SK-N-SH (cell line): Measurements from ENCODE around the gene UBAC2.

Experiments used
- CTCF ChIP-seq: fragments of 200-600 bp; sonication (generic); IDR thresholded peaks from 2 replicates; pipeline ENCODE4 v1.6.1; 2017; ENCODE audit warnings: antibody characterized with exemption, mild to moderate bottlenecking, moderate library complexity
- EP300 ChIP-seq, 2 experiments: IDR thresholded peaks; 2 replicates each; pipeline versions ENCODE4 v1.4.0 to v1.6.1; 2012; ENCODE audit warnings: borderline replicate concordance in 1 of 2, low read depth in 1 of 2, low read length in 1 of 2
- GABPA ChIP-seq: IDR thresholded peaks from 2 replicates; pipeline ENCODE4 v1.4.0; 2012; ENCODE audit warnings: low read depth, mild to moderate bottlenecking
- POLR2AphosphoS5 ChIP-seq: IDR thresholded peaks from 2 replicates; pipeline ENCODE4 v1.6.1; 2012; ENCODE audit warnings: low read depth, low read length
- RAD21 ChIP-seq: IDR thresholded peaks from 2 replicates; pipeline ENCODE4 v1.6.1; 2012; ENCODE audit warnings: mild to moderate bottlenecking, low read length
- RCOR1 ChIP-seq: fragments of 150-350 bp; IDR thresholded peaks from 2 replicates; pipeline ENCODE4 v1.6.1; 2017; ENCODE audit warnings: antibody characterized with exemption, low read length
- REST ChIP-seq: IDR thresholded peaks from 2 replicates; pipeline ENCODE4 v1.6.1; 2012; ENCODE audit warnings: mild to moderate bottlenecking, low read depth, low read length, moderate library complexity
- RFX5 ChIP-seq: IDR thresholded peaks from 2 replicates; pipeline ENCODE4 v1.6.1; 2012; ENCODE audit warnings: mild to moderate bottlenecking, improper control_type of control experiment, low read length
- TEAD4 ChIP-seq: IDR thresholded peaks from 2 replicates; pipeline ENCODE4 v1.4.0; 2012; ENCODE audit warnings: mild to moderate bottlenecking, borderline replicate concordance; ENCODE audit not compliant: insufficient read depth
- USF2 ChIP-seq: fragments of 150-350 bp; IDR thresholded peaks from 2 replicates; pipeline ENCODE4 v1.6.1; 2017; ENCODE audit warnings: antibody characterized with exemption, low read length, low read depth, borderline replicate concordance
- YY1 ChIP-seq: IDR thresholded peaks from 2 replicates; pipeline ENCODE4 v1.4.0; 2012; ENCODE audit warnings: low read depth, mild to moderate bottlenecking

- no peak for TF ChIP-seq POLR2AphosphoS5
- no peak for TF ChIP-seq GABPA
- no peak for TF ChIP-seq EP300 (IDR thresholded peaks at IDR 0.05; ENCODE audit: borderline replicate concordance in 1 of 2, low read depth in 1 of 2, low read length in 1 of 2)
- TF ChIP-seq TEAD4, result no peak
- no peak for TF ChIP-seq CTCF
- TF ChIP-seq RCOR1, result no peak
- TF ChIP-seq RAD21, result no peak
- TF ChIP-seq REST, result no peak
- no peak for TF ChIP-seq RFX5
- no peak for TF ChIP-seq YY1
- no peak for TF ChIP-seq USF2
These were observed 212.2 kb downstream of the UBAC2 start for GRCh38 chr13:99412856-99413255.
